HepG2 (cell line): ENCODE results near the gene LTC4S.

Experiments used
- CEBPG ChIP-seq: IDR thresholded peaks from 2 replicates; pipeline ENCODE4 v1.6.1; 2016
- CREM ChIP-seq, 2 experiments: sonication (generic) in 1 of 2; formaldehyde crosslinking in 1 of 2; IDR thresholded peaks; 2 replicates each; pipeline versions ENCODE4 v1.4.0 to v1.6.1; 2016 to 2020; ENCODE audit warnings: antibody characterized with exemption in 1 of 2, mild to moderate bottlenecking in 1 of 2, missing genetic modification reagents in 1 of 2
- NR2F1 ChIP-seq, 2 experiments: fragments of 450-650 bp in 1 of 2; formaldehyde crosslinking in 1 of 2; IDR thresholded peaks; 2 replicates each; pipeline versions ENCODE4 v1.5.0 to v1.6.1; 2016 to 2020; ENCODE audit warnings: mild to moderate bottlenecking in 1 of 2, missing compliant biosample characterization in 1 of 2, missing genetic modification reagents in 1 of 2, moderate library complexity in 1 of 2
- RFX1 ChIP-seq: fragments of 450-650 bp; IDR thresholded peaks from 2 replicates; pipeline ENCODE4 v1.6.1; 2017
- SP4 ChIP-seq: sonication (generic); formaldehyde crosslinking; IDR thresholded peaks from 2 replicates; pipeline ENCODE4 v1.8.1; 2023; ENCODE audit warnings: mild to moderate bottlenecking, missing genetic modification reagents
- TCF7L2 ChIP-seq: IDR thresholded peaks from 2 replicates; pipeline ENCODE4 v1.6.1; 2011; ENCODE audit warnings: mild to moderate bottlenecking, low read depth, low read length, moderate library complexity
- ZBTB7A ChIP-seq: sonication (generic); formaldehyde crosslinking; IDR thresholded peaks from 2 replicates; pipeline ENCODE4 v1.8.0; 2022; ENCODE audit warnings: mild to moderate bottlenecking, missing genetic modification reagents
- ZNF12 ChIP-seq: sonication (generic); formaldehyde crosslinking; IDR thresholded peaks from 2 replicates; pipeline ENCODE4 v1.5.0; 2020; ENCODE audit warnings: missing genetic modification reagents
- ZNF256 ChIP-seq: sonication (generic); formaldehyde crosslinking; conservative IDR thresholded peaks from 2 replicates; pipeline ENCODE4 v1.4.0; 2020; ENCODE audit warnings: missing genetic modification reagents
- ZNF331 ChIP-seq: sonication (generic); formaldehyde crosslinking; IDR thresholded peaks from 2 replicates; pipeline ENCODE4 v1.4.0; 2020; ENCODE audit warnings: missing genetic modification reagents
- ZNF33A ChIP-seq: sonication (generic); formaldehyde crosslinking; IDR thresholded peaks from 2 replicates; pipeline ENCODE4 v1.5.1; 2020; ENCODE audit warnings: missing genetic modification reagents, mild to moderate bottlenecking, moderate library complexity, borderline replicate concordance
- ZNF768 ChIP-seq: sonication (generic); formaldehyde crosslinking; IDR thresholded peaks from 2 replicates; pipeline ENCODE4 v1.4.0; 2020; ENCODE audit warnings: missing genetic modification reagents
- TF ChIP-seq, protein P1 (sequence below): sonication (generic); formaldehyde crosslinking; IDR thresholded peaks from 2 replicates; pipeline ENCODE4 v1.8.1; 2023; ENCODE audit warnings: mild to moderate bottlenecking, missing genetic modification reagents
- TF ChIP-seq, protein P2 (sequence below): sonication (generic); formaldehyde crosslinking; IDR thresholded peaks from 2 replicates; pipeline ENCODE4 v1.9.0; 2021; ENCODE audit warnings: missing genetic modification reagents, mild to moderate bottlenecking, borderline replicate concordance

DNA sequence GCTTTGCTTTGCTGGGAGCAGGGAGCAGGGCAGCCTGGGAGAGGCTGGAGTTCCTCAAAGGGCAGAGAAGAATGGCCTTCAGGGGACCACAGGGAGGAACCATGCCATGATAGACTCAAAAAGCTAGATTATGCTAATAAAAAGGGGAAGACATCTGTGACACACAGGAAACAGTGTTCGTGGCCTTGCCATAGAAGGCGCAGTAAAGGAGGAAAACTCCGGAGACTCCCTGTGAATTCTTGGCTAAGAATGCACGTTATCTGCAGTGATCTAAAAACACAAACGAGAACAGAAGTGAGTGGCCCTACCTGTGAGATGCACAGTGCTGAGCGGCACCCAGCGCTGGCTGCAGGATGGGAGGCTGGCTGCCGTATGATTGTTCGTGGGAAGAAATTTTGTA is 15.9 kb upstream of the LTC4S start:
- TF ChIP-seq, protein P1, sequence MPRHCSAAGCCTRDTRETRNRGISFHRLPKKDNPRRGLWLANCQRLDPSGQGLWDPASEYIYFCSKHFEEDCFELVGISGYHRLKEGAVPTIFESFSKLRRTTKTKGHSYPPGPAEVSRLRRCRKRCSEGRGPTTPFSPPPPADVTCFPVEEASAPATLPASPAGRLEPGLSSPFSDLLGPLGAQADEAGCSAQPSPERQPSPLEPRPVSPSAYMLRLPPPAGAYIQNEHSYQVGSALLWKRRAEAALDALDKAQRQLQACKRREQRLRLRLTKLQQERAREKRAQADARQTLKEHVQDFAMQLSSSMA (CRISPR knock-in tag) = no peak
- no peak for TF ChIP-seq ZNF331 (CRISPR knock-in tag)
- no peak for TF ChIP-seq ZNF256 (CRISPR knock-in tag)
- TF ChIP-seq NR2F1 (CRISPR knock-in tag; IDR thresholded peaks at IDR 0.05) = no peak
- no peak for TF ChIP-seq SP4 (CRISPR knock-in tag)
- TF ChIP-seq ZNF33A (CRISPR knock-in tag) = no peak
- no peak for TF ChIP-seq TCF7L2
- no peak for TF ChIP-seq ZBTB7A
- TF ChIP-seq RFX1 = no peak
- TF ChIP-seq CEBPG (CRISPR knock-in tag) = no peak
- TF ChIP-seq ZNF12 = no peak
- TF ChIP-seq, protein P2, sequence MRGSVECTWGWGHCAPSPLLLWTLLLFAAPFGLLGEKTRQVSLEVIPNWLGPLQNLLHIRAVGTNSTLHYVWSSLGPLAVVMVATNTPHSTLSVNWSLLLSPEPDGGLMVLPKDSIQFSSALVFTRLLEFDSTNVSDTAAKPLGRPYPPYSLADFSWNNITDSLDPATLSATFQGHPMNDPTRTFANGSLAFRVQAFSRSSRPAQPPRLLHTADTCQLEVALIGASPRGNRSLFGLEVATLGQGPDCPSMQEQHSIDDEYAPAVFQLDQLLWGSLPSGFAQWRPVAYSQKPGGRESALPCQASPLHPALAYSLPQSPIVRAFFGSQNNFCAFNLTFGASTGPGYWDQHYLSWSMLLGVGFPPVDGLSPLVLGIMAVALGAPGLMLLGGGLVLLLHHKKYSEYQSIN (CRISPR knock-in tag) = no peak
- TF ChIP-seq CREM (IDR thresholded peaks at IDR 0.05) = no peak
- TF ChIP-seq CREM (CRISPR knock-in tag; IDR thresholded peaks at IDR 0.05) = no peak
- no peak for TF ChIP-seq ZNF768 (CRISPR knock-in tag)
